DMS53 treated with DMSO at 0.1 percent for 48 hours (cell line): ENCODE results near the gene IFITM1.
"Not testable (repeated sequence)": the region's sequence is repeated elsewhere in the genome, so short reads cannot be mapped to it uniquely, and the experiment has no call there.

Experiments used
- DNase-seq: peaks from one replicate; lab custom pipeline; 2025; ENCODE audit not compliant: unreplicated experiment; lab: John Stamatoyannopoulos, UW

The IFITM1 gene

DNA sequence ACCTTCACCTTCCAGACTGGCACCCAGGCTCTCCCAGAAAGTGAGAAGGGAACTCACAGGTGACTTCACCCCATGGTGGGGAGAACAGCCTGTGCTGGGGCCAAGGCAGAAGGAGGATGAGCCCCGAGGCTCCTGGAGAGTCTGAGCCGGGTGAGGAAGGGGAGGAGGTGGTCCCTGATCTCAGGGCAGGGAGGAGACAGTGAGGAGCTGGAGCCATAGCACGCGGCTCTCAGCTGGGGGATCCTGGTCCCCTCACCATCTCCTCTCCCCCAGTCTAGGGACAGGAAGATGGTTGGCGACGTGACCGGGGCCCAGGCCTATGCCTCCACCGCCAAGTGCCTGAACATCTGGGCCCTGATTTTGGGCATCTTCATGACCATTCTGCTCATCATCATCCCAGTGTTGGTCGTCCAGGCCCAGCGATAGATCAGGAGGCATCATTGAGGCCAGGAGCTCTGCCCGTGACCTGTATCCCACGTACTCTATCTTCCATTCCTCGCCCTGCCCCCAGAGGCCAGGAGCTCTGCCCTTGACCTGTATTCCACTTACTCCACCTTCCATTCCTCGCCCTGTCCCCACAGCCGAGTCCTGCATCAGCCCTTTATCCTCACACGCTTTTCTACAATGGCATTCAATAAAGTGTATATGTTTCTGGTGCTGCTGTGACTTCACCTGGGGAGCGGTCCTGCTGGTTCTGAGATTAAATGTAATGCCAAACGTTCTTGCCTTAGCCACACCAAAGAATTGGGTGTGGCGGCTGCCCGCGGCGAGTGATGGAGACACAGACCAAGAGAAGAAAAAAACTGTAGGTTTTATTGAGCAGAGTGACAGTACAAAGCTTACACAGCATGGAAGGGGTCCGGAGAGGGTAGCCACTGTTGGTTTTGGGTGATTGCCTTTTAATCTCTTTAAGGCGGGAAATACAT lies 4.8 kb upstream of the IFITM1 start:
- DNase-seq, result not testable (repeated sequence)

DNA sequence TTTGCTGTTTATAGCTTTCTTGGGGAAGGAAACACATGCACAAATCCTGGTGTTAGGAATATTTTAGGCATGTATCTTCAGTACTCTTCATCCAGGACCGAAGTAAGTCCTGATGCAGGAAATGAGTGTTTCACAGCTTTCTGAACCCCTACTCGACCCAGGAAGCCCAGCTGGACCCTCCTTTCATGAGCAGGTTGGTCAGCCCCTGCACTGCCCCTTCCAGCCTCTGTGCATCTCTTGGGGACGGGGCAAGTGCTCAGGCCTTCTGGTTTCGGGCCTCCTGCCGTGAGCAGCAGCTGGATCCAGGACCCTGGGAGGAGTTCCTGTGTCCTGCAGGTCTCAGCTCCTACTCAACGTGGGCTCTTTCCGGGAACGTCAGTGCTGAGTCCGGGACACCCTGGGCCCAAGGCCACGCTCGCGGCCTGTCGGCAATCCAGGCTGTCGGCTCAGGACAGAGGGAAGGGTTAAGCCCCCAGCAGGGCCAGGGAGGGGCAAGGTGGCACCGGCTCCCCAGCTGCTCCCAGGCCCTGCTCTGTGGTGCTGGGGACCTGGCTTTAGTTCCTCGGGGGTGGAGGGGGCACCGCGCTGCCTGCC lies 3.8 kb upstream of the IFITM1 start:
- not testable (repeated sequence) for DNase-seq

GRCh38 chr11:311013-311748 lies 2.7 kb upstream of the IFITM1 start:
- DNase-seq, result not testable (repeated sequence)

- DNase-seq, result no peak
Observed at GRCh38 chr11:312092-312816, 1.6 kb upstream of the IFITM1 start.

DNA sequence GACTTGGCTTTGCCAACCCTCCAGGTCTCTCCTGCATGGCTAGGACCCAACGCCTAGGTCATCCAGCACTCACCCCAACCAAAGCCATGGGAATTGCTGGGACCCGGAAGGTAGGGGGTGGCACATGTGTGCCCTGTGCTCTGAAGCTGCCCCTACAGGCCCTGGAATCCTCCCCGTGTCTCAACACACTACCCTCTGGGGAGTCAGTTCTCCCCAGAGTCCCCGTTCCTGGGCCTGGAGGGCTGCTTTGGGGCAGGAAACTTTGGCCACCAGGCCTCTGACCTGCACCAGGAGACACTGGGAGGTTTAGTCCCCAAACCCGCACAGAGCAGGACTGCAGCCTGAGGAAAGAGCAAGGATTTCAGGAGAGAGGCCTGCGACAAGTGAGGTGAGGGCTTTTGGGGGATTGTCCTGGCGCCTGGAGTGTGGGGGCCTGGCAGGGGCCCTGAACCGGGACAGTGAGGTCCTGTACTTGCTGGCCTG lies 495 bp upstream of the IFITM1 start:
- DNase-seq, result no peak

GRCh38 chr11:314554-314875 lies 675 bp downstream of the IFITM1 start:
- DNase-seq, result not testable (repeated sequence)

- no peak for DNase-seq
Observed at GRCh38 chr11:315051-315481, 1.2 kb downstream of the IFITM1 start.

- DNase-seq, result no peak
Observed at GRCh38 chr11:315516-315994, 1.7 kb downstream of the IFITM1 start.

GRCh38 chr11:316031-316701 lies 2.3 kb downstream of the IFITM1 start:
- DNase-seq, result no peak

GRCh38 chr11:316891-317301 lies 3.1 kb downstream of the IFITM1 start:
- DNase-seq, result no peak

- not testable (repeated sequence) for DNase-seq
Observed at GRCh38 chr11:317668-318404, 4.0 kb downstream of the IFITM1 start.

DNA sequence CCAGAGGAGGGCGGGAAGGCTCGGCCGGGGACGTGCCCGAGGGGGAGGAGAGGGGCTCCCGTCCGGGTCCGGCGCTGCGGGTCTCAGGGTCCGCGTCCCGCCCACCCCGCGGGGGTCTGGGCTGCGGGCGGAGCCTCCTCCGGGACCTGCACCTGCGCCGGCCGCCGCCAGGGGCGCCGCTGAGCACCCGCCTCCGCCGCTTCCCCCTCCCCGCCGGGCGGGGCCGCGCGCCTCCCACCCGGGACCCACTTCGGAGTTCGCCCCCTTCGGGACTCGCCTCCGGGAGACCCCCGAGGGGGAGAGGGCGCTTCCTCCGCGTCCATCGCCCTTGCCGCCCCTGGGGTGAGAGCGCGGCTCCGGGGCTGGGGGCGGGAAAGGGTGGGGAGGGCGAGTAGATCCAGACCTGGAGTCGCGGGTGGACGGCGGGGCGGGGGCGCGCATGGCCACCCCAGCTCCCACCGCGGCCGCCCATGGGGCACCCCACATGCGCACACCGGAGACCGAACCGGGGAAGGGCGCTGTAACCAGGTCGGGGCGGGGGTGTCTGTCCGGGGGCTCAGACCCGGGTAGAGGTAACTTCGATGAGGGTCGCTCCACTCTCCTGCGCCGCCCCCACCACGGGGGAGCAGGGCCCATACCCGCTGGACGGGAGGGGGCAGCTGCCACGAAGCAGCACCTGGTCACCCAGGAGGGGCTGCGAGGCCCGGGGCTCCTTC lies 4.7 kb downstream of the IFITM1 start:
- DNase-seq, result not testable (repeated sequence)

- DNase-seq, result not testable (repeated sequence)
Observed at GRCh38 chr11:319121-319887, 5.5 kb downstream of the IFITM1 start.

GRCh38 chr11:319888-320273 lies 6.0 kb downstream of the IFITM1 start:
- DNase-seq, result not testable (repeated sequence)

GRCh38 chr11:324156-324555 lies 10.3 kb downstream of the IFITM1 start:
- no peak for DNase-seq

DNA sequence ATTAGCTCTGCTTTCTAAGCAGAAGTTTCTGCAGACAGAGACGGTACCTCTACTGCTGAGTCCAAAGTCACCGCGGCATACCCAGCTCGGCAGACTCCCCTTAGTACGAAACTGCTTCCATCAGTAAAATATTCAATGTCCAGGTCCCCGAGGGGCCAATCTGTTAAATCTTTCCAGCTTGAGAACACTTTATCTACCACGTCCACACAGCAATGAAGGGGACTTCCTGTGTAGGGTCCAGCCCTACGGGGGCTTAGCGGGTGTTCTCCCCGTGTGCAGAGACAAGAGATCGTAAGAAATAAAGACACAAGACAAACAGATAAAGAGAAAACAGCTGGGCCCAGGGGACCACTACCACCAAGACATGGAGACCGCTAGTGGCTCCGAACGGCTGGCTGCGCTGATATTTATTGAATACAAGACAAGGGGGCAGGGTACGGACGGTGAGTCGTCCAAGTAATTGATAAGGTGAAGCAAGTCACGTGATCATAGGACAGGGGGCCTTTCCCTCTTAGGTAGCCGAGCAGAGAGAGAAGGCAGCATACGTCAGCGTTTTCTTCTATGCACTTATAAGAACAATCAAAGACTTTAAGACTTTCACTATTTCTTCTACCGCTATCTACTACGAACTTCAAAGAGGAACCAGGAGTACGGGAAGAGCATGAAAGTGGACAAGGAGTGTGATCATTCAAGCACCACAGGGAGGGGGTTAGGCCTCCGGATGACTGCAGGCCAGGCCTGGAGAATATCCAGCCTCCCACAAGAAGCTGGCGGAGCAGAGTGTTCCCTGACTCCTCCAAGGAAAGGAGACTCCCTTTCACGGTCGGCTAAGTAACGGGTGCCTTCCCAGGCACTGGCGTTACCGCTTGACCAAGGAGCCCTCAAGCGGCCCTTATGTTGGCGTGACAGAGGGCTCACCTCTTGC lies 11.0 kb downstream of the IFITM1 start:
- not testable (repeated sequence) for DNase-seq
